Upper lobe of left lung (tissue), 4 donors: Measurements from ENCODE around the gene CDC42BPG.

Source experiments
- CTCF ChIP-seq, 6 experiments: fragments of 450-650 bp in 4 of 6; fragments of 200-600 bp in 2 of 6; sonication (generic) in 2 of 6; IDR thresholded peaks; one replicate each; pipeline ENCODE4 v1.5.1; 2016 to 2019; ENCODE audit warnings: antibody characterized with exemption in 6 of 6
- EP300 ChIP-seq, 4 donors: sonication (generic); formaldehyde crosslinking; IDR thresholded peaks; one replicate each; pipeline ENCODE4 v1.5.1; 2017; ENCODE audit warnings: antibody characterized with exemption in 4 of 4, control low read depth in 2 of 4
- POLR2A ChIP-seq, 4 donors: fragments of 450-650 bp; IDR thresholded peaks; one replicate each; pipeline ENCODE4 v1.5.1; 2016 to 2017; ENCODE audit warnings: antibody characterized with exemption in 4 of 4, mild to moderate bottlenecking in 2 of 4
- POLR2AphosphoS5 ChIP-seq, 2 donors: sonication (generic); formaldehyde crosslinking; IDR thresholded peaks; one replicate each; pipeline ENCODE4 v1.5.1; 2017; ENCODE audit warnings: antibody characterized with exemption in 2 of 2

- TF ChIP-seq CTCF (IDR thresholded peaks at IDR 0.05) (no peak), POLR2A (IDR thresholded peaks at IDR 0.05) (no peak), POLR2AphosphoS5 (IDR thresholded peaks at IDR 0.05) (no peak), EP300 (IDR thresholded peaks at IDR 0.05) (no peak)
These were observed 6.5 kb downstream of the CDC42BPG start for GRCh38 chr11:64837887-64838351.
